ENCODE data around the gene PTDSS2.
"Not testable (repeated sequence)": the region's sequence is repeated elsewhere in the genome, so short reads cannot be mapped to it uniquely, and the experiment has no call there.

PTDSS2 gene

DNA sequence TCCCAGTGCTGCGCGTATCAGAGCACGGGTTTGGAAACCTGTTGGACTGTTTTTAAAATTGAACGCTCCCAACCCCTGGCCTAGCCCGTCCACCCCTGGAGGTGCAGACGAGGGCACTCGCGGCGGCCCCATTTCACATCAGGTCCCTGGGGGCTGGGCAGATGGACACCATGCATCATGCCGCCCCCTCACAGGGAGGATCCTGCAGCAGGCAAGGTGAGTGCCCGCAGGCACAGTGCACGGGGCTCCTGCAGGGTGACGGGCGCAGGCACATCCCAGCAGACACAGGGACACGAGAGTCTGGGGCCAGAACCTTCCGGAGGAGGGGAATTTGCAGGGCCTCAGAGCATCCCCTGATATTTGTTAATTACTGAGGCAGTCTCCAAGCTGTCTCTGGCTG, 15.6 kb upstream of the PTDSS2 start:
- no peak for TF ChIP-seq POLR2A (IDR thresholded peaks at IDR 0.05; ENCODE audit: extremely low read depth, insufficient read length)
- no peak for TF ChIP-seq MYC (IDR thresholded peaks at IDR 0.05; ENCODE audit: low read depth, low read length)
- TF ChIP-seq, protein P1, sequence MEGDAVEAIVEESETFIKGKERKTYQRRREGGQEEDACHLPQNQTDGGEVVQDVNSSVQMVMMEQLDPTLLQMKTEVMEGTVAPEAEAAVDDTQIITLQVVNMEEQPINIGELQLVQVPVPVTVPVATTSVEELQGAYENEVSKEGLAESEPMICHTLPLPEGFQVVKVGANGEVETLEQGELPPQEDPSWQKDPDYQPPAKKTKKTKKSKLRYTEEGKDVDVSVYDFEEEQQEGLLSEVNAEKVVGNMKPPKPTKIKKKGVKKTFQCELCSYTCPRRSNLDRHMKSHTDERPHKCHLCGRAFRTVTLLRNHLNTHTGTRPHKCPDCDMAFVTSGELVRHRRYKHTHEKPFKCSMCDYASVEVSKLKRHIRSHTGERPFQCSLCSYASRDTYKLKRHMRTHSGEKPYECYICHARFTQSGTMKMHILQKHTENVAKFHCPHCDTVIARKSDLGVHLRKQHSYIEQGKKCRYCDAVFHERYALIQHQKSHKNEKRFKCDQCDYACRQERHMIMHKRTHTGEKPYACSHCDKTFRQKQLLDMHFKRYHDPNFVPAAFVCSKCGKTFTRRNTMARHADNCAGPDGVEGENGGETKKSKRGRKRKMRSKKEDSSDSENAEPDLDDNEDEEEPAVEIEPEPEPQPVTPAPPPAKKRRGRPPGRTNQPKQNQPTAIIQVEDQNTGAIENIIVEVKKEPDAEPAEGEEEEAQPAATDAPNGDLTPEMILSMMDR (IDR thresholded peaks at IDR 0.05; ENCODE audit: low read depth, low read length), result no peak
- TF ChIP-seq, protein P2, sequence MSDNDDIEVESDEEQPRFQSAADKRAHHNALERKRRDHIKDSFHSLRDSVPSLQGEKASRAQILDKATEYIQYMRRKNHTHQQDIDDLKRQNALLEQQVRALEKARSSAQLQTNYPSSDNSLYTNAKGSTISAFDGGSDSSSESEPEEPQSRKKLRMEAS (IDR thresholded peaks at IDR 0.05; ENCODE audit: low read depth, low read length), result no peak
- H3K4me3 ChIP-seq (ENCODE audit: low read depth, low read length), result no peak overlapping the region
- DNase-seq (ENCODE audit: low read depth), result no peak

DNA sequence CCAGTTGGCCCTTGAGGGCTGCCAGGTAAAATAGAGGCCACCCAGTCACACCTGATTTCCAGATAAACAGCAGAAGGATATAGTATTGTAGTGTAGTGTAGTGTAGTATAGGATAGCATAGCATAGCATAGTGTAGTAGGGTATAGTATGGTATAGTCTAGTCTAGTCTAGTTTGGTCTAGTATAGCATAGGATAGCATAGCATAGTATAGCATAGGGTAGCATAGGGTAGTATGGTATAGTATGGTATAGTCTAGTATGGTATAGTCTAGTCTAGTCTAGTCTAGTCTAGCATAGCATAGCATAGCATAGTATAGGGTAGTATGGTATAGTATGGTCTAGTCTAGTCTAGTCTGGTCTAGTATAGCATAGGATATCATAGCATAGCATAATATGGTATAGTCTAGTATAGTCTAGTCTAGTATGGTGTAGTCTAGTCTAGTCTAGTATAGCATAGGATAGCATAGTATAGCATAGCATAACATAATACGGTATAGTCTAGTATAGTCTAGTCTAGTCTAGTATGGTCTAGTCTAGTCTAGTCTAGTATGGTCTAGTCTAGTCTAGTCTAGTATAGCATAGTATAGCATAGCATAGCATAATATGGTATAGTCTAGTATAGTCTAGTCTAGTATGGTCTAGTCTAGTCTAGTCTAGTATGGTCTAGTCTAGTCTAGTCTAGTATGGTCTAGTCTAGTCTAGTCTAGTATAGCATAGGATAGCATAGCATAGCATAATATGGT, 14.9 kb upstream of the PTDSS2 start:
- not testable (repeated sequence) for H3K4me3 ChIP-seq (ENCODE audit: low read depth, low read length); DNase-seq (ENCODE audit: low read depth)

DNA sequence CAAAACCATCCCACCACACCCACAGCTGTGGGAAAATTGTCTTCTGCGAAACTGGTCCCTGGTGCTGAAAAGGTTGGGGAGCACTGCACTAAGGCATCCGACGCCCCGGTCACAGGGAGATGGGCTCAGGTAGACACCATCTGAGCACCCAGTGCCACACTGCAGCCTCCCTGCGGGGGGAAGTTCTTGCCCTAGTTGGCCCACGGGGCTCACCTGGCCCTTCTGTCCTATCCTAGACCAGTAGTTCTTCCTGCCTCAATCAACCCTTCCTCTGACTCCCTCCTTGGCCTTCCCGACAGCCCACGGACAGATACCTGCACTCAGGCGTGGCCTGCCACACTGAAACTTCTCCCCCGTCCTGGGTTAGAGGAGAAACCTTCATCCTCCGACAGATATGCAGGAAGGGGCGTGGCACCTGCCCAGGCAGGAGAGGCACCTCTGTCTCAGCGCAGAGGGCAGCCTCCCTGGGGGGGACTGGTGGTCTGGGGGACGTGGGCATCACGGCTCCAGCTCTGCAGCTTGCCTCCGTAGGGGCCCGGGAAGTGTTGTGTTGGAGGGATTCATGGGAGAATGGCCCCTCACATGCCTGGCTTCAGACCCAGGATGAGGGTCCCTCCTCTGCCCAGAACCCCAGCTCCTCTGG, 12.7 kb upstream of the PTDSS2 start:
- no peak for TF ChIP-seq POLR2A (IDR thresholded peaks at IDR 0.05; ENCODE audit: extremely low read depth, insufficient read length)
- TF ChIP-seq, protein P1 (IDR thresholded peaks at IDR 0.05; ENCODE audit: low read depth, low read length), result no peak
- no peak for TF ChIP-seq MYC (IDR thresholded peaks at IDR 0.05; ENCODE audit: low read depth, low read length)
- TF ChIP-seq, protein P2 (IDR thresholded peaks at IDR 0.05; ENCODE audit: low read depth, low read length), result no peak
- no peak for DNase-seq (ENCODE audit: low read depth)
- H3K4me3 ChIP-seq (ENCODE audit: low read depth, low read length), result no peak overlapping the region

DNA sequence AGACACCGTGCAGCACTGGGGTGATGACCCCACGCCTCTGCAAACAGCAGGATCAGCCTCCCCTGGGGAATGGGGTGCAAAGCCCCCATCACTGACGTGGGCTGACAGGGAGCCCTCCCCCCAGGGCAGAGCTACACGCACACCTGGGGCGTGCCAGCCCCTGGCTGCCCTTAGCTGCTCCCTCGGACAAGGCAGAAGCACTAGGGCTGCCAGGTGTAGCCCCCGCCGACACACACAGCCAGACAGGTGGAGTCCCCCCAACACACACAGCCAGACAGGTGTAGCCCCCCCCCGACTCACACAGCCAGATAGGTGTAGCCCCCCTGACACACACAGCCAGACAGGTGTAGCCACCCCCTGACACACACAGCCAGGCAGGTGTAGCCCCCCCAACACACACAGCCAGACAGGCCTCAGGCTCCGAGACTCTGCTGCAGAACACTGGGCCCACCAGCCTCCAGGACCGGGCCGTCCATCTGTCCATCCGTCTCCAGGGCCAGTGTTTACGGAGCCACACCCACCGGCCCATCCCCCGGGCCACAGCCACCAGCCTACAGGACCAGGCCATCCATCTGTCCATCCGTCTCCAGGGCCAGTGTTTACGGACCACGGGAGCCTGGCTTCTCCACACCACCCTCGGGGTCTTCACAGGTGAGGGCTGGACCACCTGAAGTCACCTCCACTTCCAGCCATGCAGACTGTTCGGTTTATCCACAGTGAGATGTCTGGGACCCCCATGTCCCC, 11.8 kb upstream of the PTDSS2 start:
- H3K4me3 ChIP-seq (ENCODE audit: low read depth, low read length), result no peak overlapping the region
- no peak for TF ChIP-seq MYC (IDR thresholded peaks at IDR 0.05; ENCODE audit: low read depth, low read length)
- TF ChIP-seq, protein P1 (IDR thresholded peaks at IDR 0.05; ENCODE audit: low read depth, low read length), result no peak
- TF ChIP-seq POLR2A (IDR thresholded peaks at IDR 0.05; ENCODE audit: extremely low read depth, insufficient read length), result no peak
- TF ChIP-seq, protein P2 (IDR thresholded peaks at IDR 0.05; ENCODE audit: low read depth, low read length), result no peak
- DNase-seq (ENCODE audit: low read depth), result no peak

GRCh38 chr11:439315-440064, 10.6 kb upstream of the PTDSS2 start:
- no peak overlapping the region for H3K4me3 ChIP-seq (ENCODE audit: low read depth, low read length)
- no peak for DNase-seq (ENCODE audit: low read depth)
- TF ChIP-seq, protein P2 (IDR thresholded peaks at IDR 0.05; ENCODE audit: low read depth, low read length), result no peak
- TF ChIP-seq, protein P1 (IDR thresholded peaks at IDR 0.05; ENCODE audit: low read depth, low read length), result no peak
- TF ChIP-seq MYC (IDR thresholded peaks at IDR 0.05; ENCODE audit: low read depth, low read length) (no peak), POLR2A (IDR thresholded peaks at IDR 0.05; ENCODE audit: extremely low read depth, insufficient read length) (no peak)

All from NB4 (cell line).